DOHH2 (cell line): ENCODE data around the gene KAT6B.

Source experiments
- EZH2phosphoT487 ChIP-seq: fragments of 200-600 bp; sonication (generic); IDR thresholded peaks from 2 replicates; pipeline ENCODE4 v1.6.1; 2017; ENCODE audit warnings: borderline replicate concordance, mild to moderate bottlenecking, antibody characterized with exemption, low read length, moderate library complexity, mixed read lengths
- TF ChIP-seq, protein P1 (sequence below): fragments of 200-600 bp; sonication (generic); IDR thresholded peaks from one replicate; pipeline ENCODE4 v1.5.1; 2014; ENCODE audit warnings: antibody characterized with exemption, mild to moderate bottlenecking, low read depth, low read length; ENCODE audit not compliant: poor library complexity, severe bottlenecking

- TF ChIP-seq, protein P1, sequence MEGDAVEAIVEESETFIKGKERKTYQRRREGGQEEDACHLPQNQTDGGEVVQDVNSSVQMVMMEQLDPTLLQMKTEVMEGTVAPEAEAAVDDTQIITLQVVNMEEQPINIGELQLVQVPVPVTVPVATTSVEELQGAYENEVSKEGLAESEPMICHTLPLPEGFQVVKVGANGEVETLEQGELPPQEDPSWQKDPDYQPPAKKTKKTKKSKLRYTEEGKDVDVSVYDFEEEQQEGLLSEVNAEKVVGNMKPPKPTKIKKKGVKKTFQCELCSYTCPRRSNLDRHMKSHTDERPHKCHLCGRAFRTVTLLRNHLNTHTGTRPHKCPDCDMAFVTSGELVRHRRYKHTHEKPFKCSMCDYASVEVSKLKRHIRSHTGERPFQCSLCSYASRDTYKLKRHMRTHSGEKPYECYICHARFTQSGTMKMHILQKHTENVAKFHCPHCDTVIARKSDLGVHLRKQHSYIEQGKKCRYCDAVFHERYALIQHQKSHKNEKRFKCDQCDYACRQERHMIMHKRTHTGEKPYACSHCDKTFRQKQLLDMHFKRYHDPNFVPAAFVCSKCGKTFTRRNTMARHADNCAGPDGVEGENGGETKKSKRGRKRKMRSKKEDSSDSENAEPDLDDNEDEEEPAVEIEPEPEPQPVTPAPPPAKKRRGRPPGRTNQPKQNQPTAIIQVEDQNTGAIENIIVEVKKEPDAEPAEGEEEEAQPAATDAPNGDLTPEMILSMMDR: no peak
- TF ChIP-seq EZH2phosphoT487: no peak
These were observed 131.9 kb downstream of the KAT6B start for GRCh38 chr10:74958316-74958715.
